Spinal cord (tissue), 4 donors: ENCODE data around the gene SCAANT1. TPM values are rescaled to one million over a fixed set of nuclear protein-coding genes. Genes with fewer than 3 reads are reported as not detected.

ENCODE experiments used
- polyA plus RNA-seq, 2 donors: library from polyadenylated mRNA; unstranded; fragments of 120-200 nt; gene quantifications; one replicate each; pipeline ENCODE4 v1.2.1, GENCODE V29; 2013; ENCODE audit not compliant: insufficient read length in 2 of 2
- small RNA-seq: library from RNA; depleted of rRNA; stranded (forward); fragments of <200 nt; gene quantifications from one replicate; pipeline ENCODE3, GENCODE V24; 2014; ENCODE audit warnings: low replicate concordance
- total RNA-seq, 2 donors: library from RNA; depleted of rRNA in 1 of 2; stranded (reverse); fragments of 120-200 nt in 1 of 2; fragments of >200 nt in 1 of 2; gene quantifications; one replicate each; pipeline versions ENCODE4 v1.2.3 to v1.2.4, GENCODE V29; 2013 to 2014

Gene SCAANT1
- total and polyA plus RNA-seq, 4 donors = 0.93 TPM; not detected in 3

Small RNAs within 50 kb of the gene (small RNA-seq; reads per million reads assigned to genes)
- gene SCAANT1 = not detected

Other genes with a start within 250 kb of the SCAANT1 start
- gene C3orf49, start 93.1 kb downstream of the SCAANT1 start, total RNA-seq = not detected
- gene C3orf49, start 93.1 kb downstream of the SCAANT1 start, polyA plus RNA-seq = 1 to 10 TPM; 1.3 to 2.0 TPM
- gene THOC7, start 48.6 kb downstream of the SCAANT1 start, total RNA-seq = 10 to 100 TPM; 47.7 to 54.7 TPM
- 10 to 100 TPM; 78.6 to 78.9 TPM for gene THOC7, start 48.6 kb downstream of the SCAANT1 start, polyA plus RNA-seq
- gene ATXN7, start 48.5 kb downstream of the SCAANT1 start, total RNA-seq = 10 to 100 TPM; 14.6 to 14.9 TPM
- gene ATXN7, start 48.5 kb downstream of the SCAANT1 start, polyA plus RNA-seq = 10 to 100 TPM; 13.8 to 14.9 TPM
- 10 to 100 TPM; 71.0 to 87.2 TPM for gene PSMD6, start 111.1 kb upstream of the SCAANT1 start, total RNA-seq
- gene PSMD6, start 111.1 kb upstream of the SCAANT1 start, polyA plus RNA-seq = 100 to 1,000 TPM in 1 of 2 donors, 10 to 100 TPM in 1; 88.3 to 101 TPM